Neural cell (in vitro differentiated cells): ENCODE results near the gene MTRF1L. TPM values are rescaled to one million over a fixed set of nuclear protein-coding genes. Genes with fewer than 3 reads are reported as not detected.

ENCODE experiments used
- H2AFZ ChIP-seq: fragments of 200-600, 300-800 bp; sonication (generic), shearing (Covaris generic); 2 replicates; pipeline ENCODE4 v1.6.0; 2014; ENCODE audit warnings: low read depth, mild to moderate bottlenecking, antibody characterized with exemption, low read length, moderate library complexity
- H3F3A ChIP-seq: fragments of 200-600 bp; shearing (Covaris generic); 2 replicates; pipeline ENCODE4 v1.6.1; 2016; ENCODE audit warnings: mild to moderate bottlenecking, moderate library complexity, mixed read lengths, antibody characterized with exemption, low read length; ENCODE audit not compliant: insufficient read depth, poor library complexity, severe bottlenecking
- H3K27ac ChIP-seq: fragments of 200-600, 300-800 bp; sonication (generic), shearing (Covaris generic); 2 replicates; pipeline ENCODE4 v1.5.1; 2014; ENCODE audit warnings: mild to moderate bottlenecking, low read length, moderate library complexity
- H3K27me3 ChIP-seq: fragments of 300-800, 200-600 bp; sonication (generic), shearing (Covaris generic); 2 replicates; pipeline ENCODE4 v1.6.0; 2014; ENCODE audit warnings: mild to moderate bottlenecking, low read depth, low read length, moderate library complexity; ENCODE audit not compliant: insufficient read depth
- H3K36me3 ChIP-seq: fragments of 300-800, 200-600 bp; sonication (generic), shearing (Covaris generic); 2 replicates; pipeline ENCODE4 v1.5.1; 2014; ENCODE audit warnings: mild to moderate bottlenecking, antibody characterized with exemption, low read length, moderate library complexity; ENCODE audit not compliant: insufficient read depth
- H3K4me2 ChIP-seq: fragments of 300-800, 200-600 bp; sonication (generic), shearing (Covaris generic); 2 replicates; pipeline ENCODE4 v1.6.0; 2014; ENCODE audit warnings: mild to moderate bottlenecking, low read length
- H3K4me3 ChIP-seq: fragments of 300-800, 200-600 bp; sonication (generic), shearing (Covaris generic); 2 replicates; pipeline ENCODE4 v1.5.1; 2014; ENCODE audit warnings: mild to moderate bottlenecking, low read length, moderate library complexity
- H3K79me2 ChIP-seq: fragments of 200-600 bp; shearing (Covaris generic); replicated peaks from 2 replicates; pipeline ENCODE4 v1.6.0; 2014; ENCODE audit warnings: mild to moderate bottlenecking, low read length, moderate library complexity; ENCODE audit not compliant: insufficient read depth
- H3K9ac ChIP-seq: fragments of 300-800, 200-600 bp; sonication (generic), shearing (Covaris generic); 2 replicates; pipeline ENCODE4 v1.6.1; 2016; ENCODE audit warnings: mild to moderate bottlenecking, low read length, mixed read lengths
- H3K9me2 ChIP-seq: fragments of 200-600 bp; shearing (Covaris generic); 2 replicates; pipeline ENCODE4 v1.6.1; 2016; ENCODE audit warnings: mild to moderate bottlenecking, low read length, mixed read lengths; ENCODE audit not compliant: insufficient read depth
- H3K9me3 ChIP-seq: fragments of 200-600, 300-800 bp; sonication (generic), shearing (Covaris generic); 2 replicates; pipeline ENCODE4 v1.6.1; 2016; ENCODE audit warnings: mild to moderate bottlenecking, mixed run types, low read length, moderate library complexity, mixed read lengths
- H4K20me1 ChIP-seq: fragments of 200-600 bp; shearing (Covaris generic); 2 replicates; pipeline ENCODE4 v1.6.1; 2016; ENCODE audit warnings: mild to moderate bottlenecking, mixed run types; ENCODE audit not compliant: insufficient read depth
- CTCF ChIP-seq: fragments of 450-650 bp; IDR thresholded peaks from 2 replicates; pipeline ENCODE4 v1.5.1; 2014; ENCODE audit warnings: antibody characterized with exemption, mild to moderate bottlenecking, moderate library complexity; ENCODE audit not compliant: poor library complexity, severe bottlenecking
- EP300 ChIP-seq: fragments of 450-650 bp; conservative IDR thresholded peaks from 2 replicates; pipeline ENCODE4 v1.6.1; 2014; ENCODE audit warnings: antibody characterized with exemption, mild to moderate bottlenecking, moderate library complexity; ENCODE audit not compliant: poor library complexity, severe bottlenecking
- EZH2 ChIP-seq: fragments of 200-600, 300-800 bp; shearing (Covaris generic), sonication (generic); IDR thresholded peaks from 2 replicates; pipeline ENCODE4 v1.6.1; 2014; ENCODE audit warnings: antibody characterized with exemption, low read length, borderline replicate concordance, mild to moderate bottlenecking; ENCODE audit not compliant: insufficient read depth, poor library complexity, severe bottlenecking
- MXI1 ChIP-seq: fragments of 450-650 bp; conservative IDR thresholded peaks from 2 replicates; pipeline ENCODE4 v1.6.1; 2014; ENCODE audit warnings: antibody characterized with exemption, mild to moderate bottlenecking; ENCODE audit not compliant: poor library complexity, severe bottlenecking
- POLR2AphosphoS5 ChIP-seq: IDR thresholded peaks from 2 replicates; pipeline ENCODE4 v1.6.1; 2012
- RAD21 ChIP-seq: fragments of 450-650 bp; conservative IDR thresholded peaks from 2 replicates; pipeline ENCODE4 v1.6.1; 2014; ENCODE audit warnings: antibody characterized with exemption, mild to moderate bottlenecking, moderate library complexity
- REST ChIP-seq: IDR thresholded peaks from 2 replicates; pipeline ENCODE4 v1.6.1; 2012; ENCODE audit warnings: borderline replicate concordance
- SMC3 ChIP-seq: fragments of 450-650 bp; conservative IDR thresholded peaks from 2 replicates; pipeline ENCODE4 v1.6.1; 2014; ENCODE audit warnings: antibody characterized with exemption, mild to moderate bottlenecking, moderate library complexity; ENCODE audit not compliant: poor library complexity
- polyA plus RNA-seq: library from polyadenylated mRNA; depleted of rRNA; stranded (reverse); fragments of >200 nt; gene quantifications from 2 replicates; pipeline ENCODE4 v1.2.3, GENCODE V29; 2014

The MTRF1L gene
- polyA plus RNA-seq, 1 donor from 2014 or later, result 14.0 TPM

- Histone ChIP-seq H3K4me2 (no peak overlapping the region), H3K36me3 (no peaks in the 10 kb centered on the region), H3K27me3 (no peaks in the 10 kb centered on the region), H3K9me2 (no peaks in the 10 kb centered on the region), H2AFZ (no peak overlapping the region), H3K4me3 (no peak overlapping the region), H3F3A (no peaks in the 10 kb centered on the region), H4K20me1 (no peaks in the 10 kb centered on the region), H3K9ac (no peak overlapping the region), H3K79me2 (no peaks in the 10 kb centered on the region), H3K27ac (no peak overlapping the region), H3K9me3 (no peaks in the 10 kb centered on the region)
- TF ChIP-seq CTCF (peak; percentile 67), POLR2AphosphoS5 (no peak), MXI1 (no peak), RAD21 (peak; percentile 71), SMC3 (peak; percentile 69)
These were observed 29.9 kb upstream of the MTRF1L start for GRCh38 chr6:153032255-153032882.

- no peak overlapping the region for H3K4me2 ChIP-seq
These were observed 28.9 kb upstream of the MTRF1L start for GRCh38 chr6:153031335-153031955.

More at GRCh38 chr6:153031335-153031955, 28.9 kb upstream of the MTRF1L start:
- no peak overlapping the region for H3K27ac ChIP-seq
- TF ChIP-seq POLR2AphosphoS5, result no peak
- TF ChIP-seq SMC3, result no peak
- no peak for TF ChIP-seq EP300
- no peak for TF ChIP-seq MXI1
- TF ChIP-seq REST, result no peak
- no peak for TF ChIP-seq EZH2
- TF ChIP-seq RAD21, result no peak
- no peak overlapping the region for H3K4me3 ChIP-seq
- no peaks in the 10 kb centered on the region for H3K9me2 ChIP-seq
- H3F3A ChIP-seq, result no peaks in the 10 kb centered on the region
- H3K9me3 ChIP-seq, result no peaks in the 10 kb centered on the region
- H3K79me2 ChIP-seq, result no peaks in the 10 kb centered on the region
- no peak overlapping the region for H3K9ac ChIP-seq
- no peak overlapping the region for H2AFZ ChIP-seq
- no peaks in the 10 kb centered on the region for H3K36me3 ChIP-seq
- H3K27me3 ChIP-seq, result no peaks in the 10 kb centered on the region
- H4K20me1 ChIP-seq, result no peaks in the 10 kb centered on the region
